K562 (cell line): Measurements from ENCODE around the gene NPB. TPM values are rescaled to one million over a fixed set of nuclear protein-coding genes. Genes with fewer than 3 reads are reported as not detected.
A peak's percentile ranks its signal among the peaks of the same experiment; 100 is the strongest.

Experiments
- BRCA1 ChIP-seq, 2 experiments: fragments of 450-650 bp in 1 of 2; sonication (generic) in 1 of 2; formaldehyde crosslinking in 1 of 2; IDR thresholded peaks; 2 replicates each; pipeline versions ENCODE4 v1.5.0 to v1.6.1; 2017 to 2020; ENCODE audit warnings: mild to moderate bottlenecking in 1 of 2, missing genetic modification reagents in 1 of 2
- E4F1 ChIP-seq: fragments of 250-450 bp; sonication (Bioruptor Pico); IDR thresholded peaks from 2 replicates; pipeline ENCODE4 v1.5.0; 2021; ENCODE audit warnings: mild to moderate bottlenecking, borderline replicate concordance
- ERF ChIP-seq: fragments of 450-650 bp; formaldehyde crosslinking; IDR thresholded peaks from 2 replicates; pipeline ENCODE4 v1.4.0; 2020; ENCODE audit warnings: mild to moderate bottlenecking, mixed read lengths
- EZH2 ChIP-seq: IDR thresholded peaks from 2 replicates; pipeline ENCODE4 v1.6.1; 2012; ENCODE audit warnings: low read depth, mild to moderate bottlenecking, inconsistent platforms, low read length, borderline replicate concordance
- FIP1L1 ChIP-seq: fragments of 200-400 bp; formaldehyde crosslinking; IDR thresholded peaks from 2 replicates; pipeline ENCODE4 v1.6.1; 2018; ENCODE audit warnings: mild to moderate bottlenecking, low read depth, low read length; ENCODE audit not compliant: poor library complexity, severe bottlenecking
- HMGN3 ChIP-seq: IDR thresholded peaks from 2 replicates; pipeline ENCODE4 v1.6.1; 2011; ENCODE audit warnings: borderline replicate concordance, low read depth, mild to moderate bottlenecking, mixed read lengths, low read length; ENCODE audit not compliant: insufficient read length; ENCODE audit errors: extremely low read depth
- HNRNPL ChIP-seq: fragments of 200-400 bp; formaldehyde crosslinking; IDR thresholded peaks from 2 replicates; pipeline ENCODE4 v1.6.1; 2017; ENCODE audit warnings: low read depth, mild to moderate bottlenecking, low read length
- KDM1A ChIP-seq, 2 experiments: fragments of 450-650 bp; IDR thresholded peaks; 2 replicates each; pipeline ENCODE4 v1.6.1; 2016; ENCODE audit warnings: mild to moderate bottlenecking in 2 of 2
- MYC ChIP-seq, 2 experiments: fragments of 250-450 bp in 1 of 2; sonication (Bioruptor Pico) in 1 of 2; IDR thresholded peaks; 2 replicates each; pipeline versions ENCODE4 v1.5.1 to v1.6.1; 2012 to 2021; ENCODE audit warnings: low read depth in 2 of 2, borderline replicate concordance in 1 of 2, improper control_type of control experiment in 1 of 2, low read length in 1 of 2, mild to moderate bottlenecking in 1 of 2, moderate library complexity in 1 of 2
- OTX1 ChIP-seq: fragments of 450-650 bp; formaldehyde crosslinking; IDR thresholded peaks from 2 replicates; pipeline ENCODE4 v1.4.0; 2022; ENCODE audit warnings: mild to moderate bottlenecking
- PCBP1 ChIP-seq: fragments of 200-400 bp; formaldehyde crosslinking; IDR thresholded peaks from 2 replicates; pipeline ENCODE4 v1.6.1; 2018; ENCODE audit warnings: mild to moderate bottlenecking, low read depth, low read length; ENCODE audit not compliant: poor library complexity, severe bottlenecking
- PML ChIP-seq: IDR thresholded peaks from 2 replicates; pipeline ENCODE4 v1.6.1; 2012; ENCODE audit warnings: low read length, inconsistent platforms
- POLR2B ChIP-seq: fragments of 450-650 bp; IDR thresholded peaks from 2 replicates; pipeline ENCODE4 v1.6.1; 2018; ENCODE audit warnings: low read depth; ENCODE audit not compliant: partially characterized antibody
- SIN3A ChIP-seq, 2 experiments: fragments of 150-350 bp in 1 of 2; IDR thresholded peaks; 2 replicates each; pipeline ENCODE4 v1.6.1; 2011 to 2016; ENCODE audit warnings: borderline replicate concordance in 2 of 2, low read depth in 2 of 2, low read length in 2 of 2, mild to moderate bottlenecking in 2 of 2, moderate library complexity in 2 of 2; ENCODE audit not compliant: control insufficient read depth in 1 of 2
- SIN3B ChIP-seq: fragments of 450-650 bp; IDR thresholded peaks from 2 replicates; pipeline ENCODE4 v1.6.1; 2017; ENCODE audit warnings: low read depth, mild to moderate bottlenecking, moderate library complexity
- SMAD1 ChIP-seq: fragments of 150-350 bp; IDR thresholded peaks from 2 replicates; pipeline ENCODE4 v1.6.1; 2014; ENCODE audit warnings: low read length, low read depth; ENCODE audit not compliant: partially characterized antibody
- ZBED1 ChIP-seq: IDR thresholded peaks from 2 replicates; pipeline ENCODE4 v1.6.1; 2014
- ZNF217 ChIP-seq: sonication (generic); formaldehyde crosslinking; IDR thresholded peaks from 2 replicates; pipeline ENCODE4 v1.8.0; 2022; ENCODE audit warnings: mild to moderate bottlenecking, missing genetic modification reagents
- ZNF436 ChIP-seq: fragments of 250-450, 450-650 bp; sonication (Bioruptor Pico); formaldehyde crosslinking; IDR thresholded peaks from 2 replicates; pipeline ENCODE4 v1.7.0; 2020; ENCODE audit warnings: mild to moderate bottlenecking
- polyA plus RNA-seq, 8 experiments: library from polyadenylated mRNA; depleted of rRNA in 4 of 8; stranded (reverse) in 5 of 8; unstranded in 3 of 8; fragments of >200 nt; fragmentation: Nextera tagmentation in 2 of 8; fragmentation: Illumina TruSeq in 1 of 8; extraction: Ambion mirVana in 2 of 8; extraction: Trizol in 1 of 8; gene quantifications; 2 replicates each; pipeline versions ENCODE4 v1.2.1 to v1.2.3, GENCODE V29; 2011 to 2014; ENCODE audit warnings: inconsistent platforms in 1 of 8, missing spikeins in 1 of 8
- total RNA-seq, 7 experiments: library from RNA; depleted of rRNA in 6 of 7; stranded (reverse); fragments of >200 nt in 6 of 7; fragmentation: Illumina TruSeq in 2 of 7; extraction: Trizol in 2 of 7; gene quantifications; 2 replicates each; pipeline versions ENCODE4 v1.2.1 to v1.2.3, GENCODE V29; 2011 to 2021; ENCODE audit warnings: low replicate concordance in 1 of 7
- TF ChIP-seq, protein P1 (sequence below), 2 experiments: fragments of 450-650 bp; IDR thresholded peaks; 2 replicates each; pipeline ENCODE4 v1.6.1; 2018; ENCODE audit warnings: mild to moderate bottlenecking in 2 of 2, low read depth in 1 of 2; ENCODE audit not compliant: partially characterized antibody in 2 of 2

Gene NPB
- total and polyA plus RNA-seq, 9 of the 15 experiments (the other 6 are each of a cell fraction or from before 2014, with no cell fraction given) = 0.03 to 0.61 (median 0.14) TPM; not detected in 2

- TF ChIP-seq, protein P1, sequence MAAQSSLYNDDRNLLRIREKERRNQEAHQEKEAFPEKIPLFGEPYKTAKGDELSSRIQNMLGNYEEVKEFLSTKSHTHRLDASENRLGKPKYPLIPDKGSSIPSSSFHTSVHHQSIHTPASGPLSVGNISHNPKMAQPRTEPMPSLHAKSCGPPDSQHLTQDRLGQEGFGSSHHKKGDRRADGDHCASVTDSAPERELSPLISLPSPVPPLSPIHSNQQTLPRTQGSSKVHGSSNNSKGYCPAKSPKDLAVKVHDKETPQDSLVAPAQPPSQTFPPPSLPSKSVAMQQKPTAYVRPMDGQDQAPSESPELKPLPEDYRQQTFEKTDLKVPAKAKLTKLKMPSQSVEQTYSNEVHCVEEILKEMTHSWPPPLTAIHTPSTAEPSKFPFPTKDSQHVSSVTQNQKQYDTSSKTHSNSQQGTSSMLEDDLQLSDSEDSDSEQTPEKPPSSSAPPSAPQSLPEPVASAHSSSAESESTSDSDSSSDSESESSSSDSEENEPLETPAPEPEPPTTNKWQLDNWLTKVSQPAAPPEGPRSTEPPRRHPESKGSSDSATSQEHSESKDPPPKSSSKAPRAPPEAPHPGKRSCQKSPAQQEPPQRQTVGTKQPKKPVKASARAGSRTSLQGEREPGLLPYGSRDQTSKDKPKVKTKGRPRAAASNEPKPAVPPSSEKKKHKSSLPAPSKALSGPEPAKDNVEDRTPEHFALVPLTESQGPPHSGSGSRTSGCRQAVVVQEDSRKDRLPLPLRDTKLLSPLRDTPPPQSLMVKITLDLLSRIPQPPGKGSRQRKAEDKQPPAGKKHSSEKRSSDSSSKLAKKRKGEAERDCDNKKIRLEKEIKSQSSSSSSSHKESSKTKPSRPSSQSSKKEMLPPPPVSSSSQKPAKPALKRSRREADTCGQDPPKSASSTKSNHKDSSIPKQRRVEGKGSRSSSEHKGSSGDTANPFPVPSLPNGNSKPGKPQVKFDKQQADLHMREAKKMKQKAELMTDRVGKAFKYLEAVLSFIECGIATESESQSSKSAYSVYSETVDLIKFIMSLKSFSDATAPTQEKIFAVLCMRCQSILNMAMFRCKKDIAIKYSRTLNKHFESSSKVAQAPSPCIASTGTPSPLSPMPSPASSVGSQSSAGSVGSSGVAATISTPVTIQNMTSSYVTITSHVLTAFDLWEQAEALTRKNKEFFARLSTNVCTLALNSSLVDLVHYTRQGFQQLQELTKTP (IDR thresholded peaks at IDR 0.05; ENCODE audit: low read depth in 1 of 2, partially characterized antibody in 2 of 2) = no peak
- TF ChIP-seq PML = peak; percentile 41
- no peak for TF ChIP-seq BRCA1 (IDR thresholded peaks at IDR 0.05)
- no peak for TF ChIP-seq BRCA1 (CRISPR knock-in tag; IDR thresholded peaks at IDR 0.05)
- peak; percentile 80 for TF ChIP-seq HMGN3
- peak; percentile 96 for TF ChIP-seq ERF (CRISPR knock-in tag)
- peak; percentile 75 for TF ChIP-seq E4F1 (CRISPR knock-in tag)
- no peak for TF ChIP-seq SIN3B
- peak; percentile 6; the same call in 1 of the 2 replicates for TF ChIP-seq OTX1 (CRISPR knock-in tag)
- TF ChIP-seq SIN3A (IDR thresholded peaks at IDR 0.05; ENCODE audit: borderline replicate concordance in 2 of 2, control insufficient read depth in 1 of 2, low read depth in 2 of 2, low read length in 2 of 2) = 0 out of 4 replicates have a peak, but pooled peaks of 1 of the 2 experiments have one; percentile 2
- no peak for TF ChIP-seq EZH2
- TF ChIP-seq HNRNPL = peak; percentile 80; the same call in 1 of the 2 replicates
- no peak for TF ChIP-seq KDM1A (IDR thresholded peaks at IDR 0.05)
- peak; percentile 17 for TF ChIP-seq SMAD1
- TF ChIP-seq MYC (IDR thresholded peaks at IDR 0.05; ENCODE audit: low read depth, low read length) = no peak; the same call in 1 of the 2 replicates
- TF ChIP-seq MYC (CRISPR knock-in tag; IDR thresholded peaks at IDR 0.05; ENCODE audit: borderline replicate concordance, low read depth) = 0 out of 2 replicates have a peak, but pooled peaks have one; percentile 41
- peak; percentile 97 for TF ChIP-seq FIP1L1
- peak; percentile 78 for TF ChIP-seq POLR2B
- 0 out of 2 replicates have a peak, but pooled peaks have one; percentile 24 for TF ChIP-seq ZBED1
- no peak for TF ChIP-seq ZNF217
- TF ChIP-seq ZNF436 (CRISPR knock-in tag) = peak; percentile 71; the same call in 1 of the 2 replicates
- peak; percentile 12 for TF ChIP-seq PCBP1
Observed at GRCh38 chr17:81867170-81867990, 34.7 kb upstream of the NPB start (continued).
